ENCODE results near the gene SLC7A14. TPM values are rescaled to one million over a fixed set of nuclear protein-coding genes. Genes with fewer than 3 reads are reported as not detected.

Gene SLC7A14
- total and polyA plus RNA-seq, 2 donors (not counting 3 experiments of a cell fraction or from before 2014, with no cell fraction given): 0.07 to 0.57 TPM

DNA sequence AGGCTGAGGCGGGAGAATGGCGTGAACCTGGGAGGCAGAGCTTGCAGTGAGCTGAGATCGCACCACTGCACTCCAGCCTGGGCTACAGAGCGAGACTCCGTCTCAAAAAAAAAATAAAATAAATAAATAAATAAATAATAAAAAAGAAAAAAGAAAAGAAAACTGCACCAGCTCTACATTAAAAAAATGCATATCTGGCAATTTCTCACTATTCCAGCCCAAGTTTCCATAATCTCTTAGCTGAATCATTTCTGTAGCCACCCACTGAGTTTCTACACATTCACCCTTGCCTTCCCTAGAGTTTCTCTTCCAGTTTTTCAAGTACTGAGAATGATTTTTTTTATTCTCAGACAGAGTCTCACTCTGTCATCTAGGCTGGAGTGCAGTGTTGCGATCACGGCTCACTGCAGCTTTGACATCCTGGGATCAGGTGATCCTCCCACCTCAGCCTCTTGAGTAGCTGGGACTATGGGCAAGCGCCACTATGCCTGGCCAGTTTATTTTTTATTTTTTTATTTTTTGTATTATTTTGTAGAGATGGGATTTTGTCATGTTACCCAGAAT lies 24.5 kb upstream of the SLC7A14 start:
- no TSS peak for BruUV-seq (replicated peaks)
- dilution Hi-C loops (cut with MboI; ENCODE audit: extremely low pct_ligation_motif_present, low sequenced_read_pairs): no loop called here
- FAIRE-seq (no peak), DNase-seq (ENCODE audit: low read depth, low spot score) (no peak)
- Histone ChIP-seq H3K9ac (replicated peaks; ENCODE audit: extremely low read depth, insufficient read depth, low read length) (no peak overlapping the region), H3K9me3 (replicated peaks; ENCODE audit: control insufficient read depth, insufficient read depth, low read length) (no peaks in the 10 kb centered on the region), H3K27me3 (ENCODE audit: control insufficient read depth in 2 of 2, insufficient read depth in 2 of 2, low read length in 2 of 2) (no peaks in the 10 kb centered on the region), H3K4me2 (ENCODE audit: insufficient read depth, low read length) (no peak overlapping the region), H3K27ac (ENCODE audit: insufficient read depth, low read depth, low read length) (no peak overlapping the region), H3K4me3 (replicated peaks in 1 of 3; ENCODE audit: insufficient read depth in 1 of 3, low read depth in 1 of 3, low read length in 3 of 3) (no peak overlapping the region), H2AFZ (ENCODE audit: low read depth, low read length) (no peak overlapping the region), H3K36me3 (ENCODE audit: control insufficient read depth in 2 of 2, extremely low read depth in 1 of 2, insufficient read depth in 2 of 2, low read length in 2 of 2) (no peaks in the 10 kb centered on the region), H3K4me1 (ENCODE audit: control insufficient read depth, extremely low read depth, insufficient read depth, low read length) (peaks cover 7% of the 10 kb centered on the region), H4K20me1 (replicated peaks; ENCODE audit: control insufficient read depth, extremely low read depth, insufficient read depth, low read length) (no peaks in the 10 kb centered on the region), H3K79me2 (ENCODE audit: control insufficient read depth, insufficient read depth, low read length) (no peaks in the 10 kb centered on the region), H3K9me1 (replicated peaks; ENCODE audit: control insufficient read depth, extremely low read depth, insufficient read depth, low read length) (no peaks in the 10 kb centered on the region)
- no peak for TF ChIP-seq CTCF (IDR thresholded peaks at IDR 0.05; ENCODE audit: extremely low read depth in 1 of 2, insufficient read depth in 1 of 2, low read depth in 1 of 2, low read length in 2 of 2)
- ChIA-PET CTCF (no interaction called here), POLR2A (no interaction called here)
- intact Hi-C loops (cut with micrococcal nuclease): loop anchor here (5.0 kb wide), 2 partner anchors 88 to 192 kb away; no protein-coding TSS in a partner anchor

GRCh38 chr3:170608475-170608874 lies 22.6 kb upstream of the SLC7A14 start:
- H3K36me3 ChIP-seq (ENCODE audit: control insufficient read depth in 2 of 2, extremely low read depth in 1 of 2, insufficient read depth in 2 of 2, low read length in 2 of 2): no peaks in the 10 kb centered on the region
- H3K9me1 ChIP-seq (replicated peaks; ENCODE audit: control insufficient read depth, extremely low read depth, insufficient read depth, low read length): no peaks in the 10 kb centered on the region
- POLR2A ChIA-PET: no interaction called here
- H4K20me1 ChIP-seq (replicated peaks; ENCODE audit: control insufficient read depth, extremely low read depth, insufficient read depth, low read length): no peaks in the 10 kb centered on the region
- BruUV-seq (replicated peaks): no TSS peak
- H3K79me2 ChIP-seq (ENCODE audit: control insufficient read depth, insufficient read depth, low read length): no peaks in the 10 kb centered on the region
- no peak for DNase-seq (ENCODE audit: low read depth, low spot score)
- FAIRE-seq: no peak
- no peak overlapping the region for H3K4me2 ChIP-seq (ENCODE audit: insufficient read depth, low read length)
- intact Hi-C loops (cut with micrococcal nuclease): no loop called here
- CTCF ChIA-PET: interaction anchor here (1.2 to 1.6 kb wide), 3 partner anchors 9 to 15 kb away, joined by 3 to 6 read pairs (median 3); no protein-coding TSS in a partner anchor
- no peak overlapping the region for H2AFZ ChIP-seq (ENCODE audit: low read depth, low read length)
- no peak overlapping the region for H3K27ac ChIP-seq (ENCODE audit: insufficient read depth, low read depth, low read length)
- H3K27me3 ChIP-seq (ENCODE audit: control insufficient read depth in 2 of 2, insufficient read depth in 2 of 2, low read length in 2 of 2): no peaks in the 10 kb centered on the region
- no peak overlapping the region for H3K9ac ChIP-seq (replicated peaks; ENCODE audit: extremely low read depth, insufficient read depth, low read length)
- no peak for TF ChIP-seq MAX (IDR thresholded peaks at IDR 0.05; ENCODE audit: insufficient read depth, insufficient read length)
- no peak for TF ChIP-seq GATA2 (IDR thresholded peaks at IDR 0.05; ENCODE audit: insufficient read depth, insufficient read length, low read depth, low read length)
- TF ChIP-seq FOS (IDR thresholded peaks at IDR 0.05; ENCODE audit: borderline replicate concordance, insufficient read depth, low read length): no peak
- TF ChIP-seq CTCF (IDR thresholded peaks at IDR 0.05; ENCODE audit: extremely low read depth in 1 of 2, insufficient read depth in 1 of 2, low read depth in 1 of 2, low read length in 2 of 2): no peak
- TF ChIP-seq EZH2 (IDR thresholded peaks at IDR 0.05; ENCODE audit: borderline replicate concordance, low read depth, low read length, severe bottlenecking): no peak
- TF ChIP-seq POLR2A (IDR thresholded peaks at IDR 0.05; ENCODE audit: low read depth, low read length): no peak
- no peak for TF ChIP-seq MYC (IDR thresholded peaks at IDR 0.05; ENCODE audit: low read depth, low read length)
- no peak for TF ChIP-seq JUN (IDR thresholded peaks at IDR 0.05; ENCODE audit: borderline replicate concordance, insufficient read depth, insufficient read length, low read depth)
- TF ChIP-seq POLR2AphosphoS5 (IDR thresholded peaks at IDR 0.05; ENCODE audit: insufficient read depth, low read depth, low read length): no peak
- H3K4me3 ChIP-seq (replicated peaks in 1 of 3; ENCODE audit: insufficient read depth in 1 of 3, low read depth in 1 of 3, low read length in 3 of 3): no peak overlapping the region
- dilution Hi-C loops (cut with MboI; ENCODE audit: extremely low pct_ligation_motif_present, low sequenced_read_pairs): no loop called here
- H3K4me1 ChIP-seq (ENCODE audit: control insufficient read depth, extremely low read depth, insufficient read depth, low read length): no peaks in the 10 kb centered on the region
- no peaks in the 10 kb centered on the region for H3K9me3 ChIP-seq (replicated peaks; ENCODE audit: control insufficient read depth, insufficient read depth, low read length)
